Measurements from ENCODE around the gene PLOD1. TPM values are rescaled to one million over a fixed set of nuclear protein-coding genes. Genes with fewer than 3 reads are reported as not detected.

PLOD1 gene
- total and polyA plus RNA-seq, 4 donors = 48.0 to 82.9 (median 63.9) TPM

GRCh38 chr1:11919621-11920020, 14.9 kb upstream of the PLOD1 start:
- H3K9me3 ChIP-seq (ENCODE audit: control insufficient read depth in 4 of 4, low read length in 3 of 4) = no peaks in the 10 kb centered on the region
- no peak overlapping the region for H3K4me3 ChIP-seq (ENCODE audit: low read depth in 1 of 3, low read length in 3 of 3)
- H3K9ac ChIP-seq (ENCODE audit: low read depth in 1 of 2, low read length in 2 of 2) = no peak overlapping the region
- H3K36me3 ChIP-seq (ENCODE audit: control insufficient read depth in 4 of 4, insufficient read depth in 3 of 4, low read depth in 1 of 4, low read length in 3 of 4) = peaks cover 5 to 31% (median 9%) of the 10 kb centered on the region in 4 donors
- H3K27ac ChIP-seq (ENCODE audit: low read depth in 1 of 2, low read length in 2 of 2) = no peak overlapping the region
- WGBS = 90% methylated on average over 11 of the region's 11 CpGs
- no peaks in the 10 kb centered on the region for H3K27me3 ChIP-seq (ENCODE audit: control insufficient read depth in 4 of 4, insufficient read depth in 4 of 4, low read length in 3 of 4)
- peaks cover 3 to 42% (median 37%) of the 10 kb centered on the region in 4 donors for H3K4me1 ChIP-seq (ENCODE audit: control insufficient read depth in 4 of 4, insufficient read depth in 4 of 4, low read length in 3 of 4)
- DNase-seq (ENCODE audit: low spot score) = no peak
- TF ChIP-seq TAF1 (conservative IDR thresholded peaks at IDR 0.05) (no peak), ATF3 (IDR thresholded peaks at IDR 0.05) (no peak), RXRA (IDR thresholded peaks at IDR 0.05) (no peak), EGR1 (IDR thresholded peaks at IDR 0.05; ENCODE audit: low read depth in 2 of 2) (no peak), GABPA (IDR thresholded peaks at IDR 0.05 in 1 of 2, conservative IDR thresholded peaks at IDR 0.05 in 1 of 2) (no peak), REST (IDR thresholded peaks at IDR 0.05) (no peak), MAX (IDR thresholded peaks at IDR 0.05) (no peak), SP1 (IDR thresholded peaks at IDR 0.05) (no peak), ZBTB33 (IDR thresholded peaks at IDR 0.05) (no peak)

- Histone ChIP-seq H3K27me3 (ENCODE audit: control insufficient read depth in 4 of 4, insufficient read depth in 4 of 4, low read length in 3 of 4) (no peaks in the 10 kb centered on the region), H3K36me3 (ENCODE audit: control insufficient read depth in 4 of 4, insufficient read depth in 3 of 4, low read depth in 1 of 4, low read length in 3 of 4) (peaks cover 5 to 31% (median 9%) of the 10 kb centered on the region in 4 donors), H3K4me3 (ENCODE audit: low read depth in 1 of 3, low read length in 3 of 3) (no peak overlapping the region), H3K4me1 (ENCODE audit: control insufficient read depth in 4 of 4, insufficient read depth in 4 of 4, low read length in 3 of 4) (peaks cover 3 to 48% (median 43%) of the 10 kb centered on the region in 4 donors), H3K9ac (ENCODE audit: low read depth in 1 of 2, low read length in 2 of 2) (no peak overlapping the region), H3K27ac (ENCODE audit: low read depth in 1 of 2, low read length in 2 of 2) (no peak overlapping the region), H3K9me3 (ENCODE audit: control insufficient read depth in 4 of 4, low read length in 3 of 4) (no peaks in the 10 kb centered on the region)
- WGBS = 55% methylated on average over 12 of the region's 12 CpGs
- no peak for DNase-seq (ENCODE audit: low spot score)
- TF ChIP-seq CTCF (IDR thresholded peaks at IDR 0.05; ENCODE audit: low read depth, low read length, missing input control) (no peak), YY1 (IDR thresholded peaks at IDR 0.05) (no peak), JUND (IDR thresholded peaks at IDR 0.05) (no peak), EGR1 (IDR thresholded peaks at IDR 0.05; ENCODE audit: low read depth in 2 of 2) (no peak), TAF1 (conservative IDR thresholded peaks at IDR 0.05) (no peak), GABPA (IDR thresholded peaks at IDR 0.05 in 1 of 2, conservative IDR thresholded peaks at IDR 0.05 in 1 of 2) (no peak), ATF3 (IDR thresholded peaks at IDR 0.05) (no peak), SP1 (IDR thresholded peaks at IDR 0.05) (no peak), FOXA1 (IDR thresholded peaks at IDR 0.05) (no peak), MAX (IDR thresholded peaks at IDR 0.05) (no peak), FOXA2 (IDR thresholded peaks at IDR 0.05) (no peak), NR2F2 (IDR thresholded peaks at IDR 0.05) (no peak), HNF4G (IDR thresholded peaks at IDR 0.05) (no peak), RAD21 (IDR thresholded peaks at IDR 0.05) (no peak), ZBTB33 (IDR thresholded peaks at IDR 0.05) (no peak)
These were observed 14.1 kb upstream of the PLOD1 start for GRCh38 chr1:11920239-11920903.
